ENCODE results near the gene CRTAP.
"Not testable (repeated sequence)": the region's sequence is repeated elsewhere in the genome, so short reads cannot be mapped to it uniquely, and the experiment has no call there.

The CRTAP gene

DNA sequence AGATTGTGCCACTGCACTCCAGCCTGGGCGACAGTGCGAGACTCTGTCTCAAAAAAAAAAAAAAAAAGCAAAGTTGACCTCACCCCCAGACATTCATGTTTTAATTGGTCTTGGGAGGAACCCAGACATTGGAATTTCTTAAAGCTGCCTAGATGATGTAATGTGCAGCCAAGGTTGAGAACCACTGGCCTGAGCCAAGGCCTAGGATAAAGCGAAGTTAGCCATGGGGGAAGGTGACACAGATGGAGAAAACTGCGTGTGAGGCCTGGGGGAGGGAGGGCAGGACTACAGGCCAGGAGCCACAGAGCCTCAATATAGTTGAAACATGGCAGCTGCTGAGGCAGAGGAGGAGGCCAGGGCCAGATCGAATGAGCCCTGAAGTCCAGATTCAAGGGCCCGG, 37.8 kb upstream of the CRTAP start:
- DNase-seq (ENCODE audit: low read depth): no peak
- TF ChIP-seq, protein P1, sequence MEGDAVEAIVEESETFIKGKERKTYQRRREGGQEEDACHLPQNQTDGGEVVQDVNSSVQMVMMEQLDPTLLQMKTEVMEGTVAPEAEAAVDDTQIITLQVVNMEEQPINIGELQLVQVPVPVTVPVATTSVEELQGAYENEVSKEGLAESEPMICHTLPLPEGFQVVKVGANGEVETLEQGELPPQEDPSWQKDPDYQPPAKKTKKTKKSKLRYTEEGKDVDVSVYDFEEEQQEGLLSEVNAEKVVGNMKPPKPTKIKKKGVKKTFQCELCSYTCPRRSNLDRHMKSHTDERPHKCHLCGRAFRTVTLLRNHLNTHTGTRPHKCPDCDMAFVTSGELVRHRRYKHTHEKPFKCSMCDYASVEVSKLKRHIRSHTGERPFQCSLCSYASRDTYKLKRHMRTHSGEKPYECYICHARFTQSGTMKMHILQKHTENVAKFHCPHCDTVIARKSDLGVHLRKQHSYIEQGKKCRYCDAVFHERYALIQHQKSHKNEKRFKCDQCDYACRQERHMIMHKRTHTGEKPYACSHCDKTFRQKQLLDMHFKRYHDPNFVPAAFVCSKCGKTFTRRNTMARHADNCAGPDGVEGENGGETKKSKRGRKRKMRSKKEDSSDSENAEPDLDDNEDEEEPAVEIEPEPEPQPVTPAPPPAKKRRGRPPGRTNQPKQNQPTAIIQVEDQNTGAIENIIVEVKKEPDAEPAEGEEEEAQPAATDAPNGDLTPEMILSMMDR (IDR thresholded peaks at IDR 0.05; ENCODE audit: insufficient read depth, low read depth, low read length, missing control alignments): no peak
- no peak overlapping the region for H3K4me3 ChIP-seq (ENCODE audit: low read length)

DNA sequence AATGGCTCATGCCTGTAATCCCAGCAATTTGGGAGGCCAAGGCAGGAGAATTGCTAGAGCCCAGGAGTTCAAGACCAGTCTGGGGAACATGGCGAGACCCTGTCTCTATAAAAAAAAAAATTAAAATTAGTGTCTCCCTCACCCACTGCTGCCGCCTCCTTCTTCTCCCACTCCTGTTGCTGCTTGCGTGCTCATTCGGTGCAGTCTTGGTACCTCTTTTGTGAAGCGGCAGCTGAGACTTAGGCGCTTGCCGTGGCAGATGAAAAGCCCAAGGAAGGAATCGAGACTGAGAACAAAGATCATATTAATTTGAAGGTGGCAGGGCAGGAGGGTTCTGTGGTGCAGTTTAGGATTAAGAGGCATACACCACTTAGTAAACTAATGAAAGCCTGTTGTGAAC, 36.9 kb upstream of the CRTAP start:
- H3K4me3 ChIP-seq (ENCODE audit: low read length): no peak overlapping the region
- TF ChIP-seq, protein P1 (IDR thresholded peaks at IDR 0.05; ENCODE audit: insufficient read depth, low read depth, low read length, missing control alignments): no peak
- DNase-seq (ENCODE audit: low read depth): no peak

DNA sequence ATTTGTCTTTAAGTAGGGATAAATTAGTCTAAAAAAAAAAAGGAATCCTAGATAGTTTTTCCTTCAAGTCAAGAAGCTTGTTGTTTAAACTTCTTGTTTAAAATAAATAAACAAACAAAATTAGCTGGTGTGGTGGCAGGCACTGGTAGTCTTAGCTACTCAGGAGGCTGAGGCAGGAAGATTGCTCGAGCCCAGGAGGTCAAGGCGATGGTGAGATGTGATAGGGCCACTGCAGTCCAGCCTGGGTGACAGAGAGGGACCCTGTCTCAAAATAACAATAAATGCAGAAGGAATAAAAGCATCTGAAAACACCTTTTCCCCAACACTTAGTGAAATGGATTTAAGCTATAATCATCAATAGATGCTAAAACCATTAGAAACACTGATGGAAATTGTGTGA, 35.8 kb upstream of the CRTAP start:
- no peak for DNase-seq (ENCODE audit: low read depth)
- no peak overlapping the region for H3K4me3 ChIP-seq (ENCODE audit: low read length)
- TF ChIP-seq, protein P1 (IDR thresholded peaks at IDR 0.05; ENCODE audit: insufficient read depth, low read depth, low read length, missing control alignments): no peak

DNA sequence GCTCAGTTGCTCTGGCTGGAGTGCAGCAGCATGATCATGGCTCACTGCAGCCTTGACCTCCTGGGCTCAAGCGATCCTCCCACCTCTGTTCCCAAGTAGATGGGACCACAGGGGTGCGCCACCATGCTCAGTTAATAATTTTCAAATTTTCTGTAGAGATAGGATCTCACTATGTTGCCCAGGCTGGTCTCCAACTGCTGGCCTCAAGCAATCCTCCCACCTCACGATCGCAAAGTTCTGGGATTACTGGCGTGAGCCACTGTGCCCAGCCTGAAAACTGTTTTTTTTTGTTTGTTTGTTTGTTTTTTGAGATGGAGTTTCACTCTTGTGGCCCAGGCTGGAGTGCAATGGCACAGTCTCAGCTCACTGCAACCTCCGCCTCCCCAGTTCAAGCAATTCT, 34.0 kb upstream of the CRTAP start:
- not testable (repeated sequence) for H3K4me3 ChIP-seq (ENCODE audit: low read length); DNase-seq (ENCODE audit: low read depth)

DNA sequence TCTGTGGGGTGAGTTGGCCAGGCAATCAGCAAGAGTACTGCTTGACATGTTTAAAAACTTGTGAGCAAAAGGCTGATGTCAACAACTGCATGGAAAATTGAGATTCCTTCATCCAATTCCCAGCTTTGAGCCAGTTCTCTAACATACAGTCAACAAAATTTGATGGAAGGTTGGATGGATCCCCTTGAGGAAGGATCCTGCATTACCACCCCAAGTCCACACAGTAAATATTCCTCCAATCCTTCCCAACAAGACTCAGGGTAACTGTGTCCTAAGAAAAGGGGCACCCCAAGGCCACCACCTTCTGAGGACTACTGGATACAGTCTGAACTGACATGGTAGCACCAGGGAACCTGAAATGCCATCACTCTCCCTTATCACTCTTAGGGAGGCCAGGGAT, 32.0 kb upstream of the CRTAP start:
- TF ChIP-seq, protein P1 (IDR thresholded peaks at IDR 0.05; ENCODE audit: insufficient read depth, low read depth, low read length, missing control alignments): no peak
- no peak overlapping the region for H3K4me3 ChIP-seq (ENCODE audit: low read length)
- DNase-seq (ENCODE audit: low read depth): no peak

DNA sequence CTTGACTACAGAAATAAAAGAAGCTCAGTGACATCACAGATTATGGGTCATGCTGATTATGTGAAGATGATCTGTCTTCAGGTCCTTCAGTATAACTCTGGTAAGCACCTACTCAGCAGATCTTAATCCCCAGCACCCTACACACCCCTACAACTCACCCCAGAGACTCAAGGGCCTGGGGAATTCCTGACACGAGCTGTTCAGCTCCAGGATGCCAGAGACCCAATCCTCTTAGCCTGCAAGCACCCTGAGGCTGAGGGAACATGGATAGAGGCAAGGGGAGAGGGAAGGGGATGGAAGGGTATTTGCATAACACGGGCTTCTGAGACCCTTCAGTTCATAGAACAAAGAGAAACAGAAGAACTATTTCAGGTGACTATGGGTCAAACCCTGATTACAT, 29.9 kb upstream of the CRTAP start:
- TF ChIP-seq, protein P1 (IDR thresholded peaks at IDR 0.05; ENCODE audit: insufficient read depth, low read depth, low read length, missing control alignments): no peak
- no peak overlapping the region for H3K4me3 ChIP-seq (ENCODE audit: low read length)
- DNase-seq (ENCODE audit: low read depth): peak; percentile 24

DNA sequence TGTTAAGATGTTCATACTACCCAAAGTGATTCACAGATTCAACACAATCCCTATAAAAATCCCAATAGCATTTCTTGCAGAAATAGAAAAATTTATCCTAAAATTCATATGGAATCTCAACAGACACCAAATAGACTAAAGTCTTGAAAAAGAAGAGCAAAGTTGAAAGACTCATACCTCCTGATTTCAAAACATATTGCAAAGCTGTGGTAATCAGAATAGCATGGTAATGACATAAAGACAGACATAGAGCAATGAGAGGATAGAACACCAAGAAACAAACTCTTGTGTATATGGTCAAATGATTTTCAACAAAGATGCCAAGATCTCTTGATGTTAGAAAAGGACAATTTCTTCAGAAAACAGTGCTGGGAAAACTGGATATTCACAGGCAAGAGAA, 25.1 kb upstream of the CRTAP start:
- TF ChIP-seq, protein P1 (IDR thresholded peaks at IDR 0.05; ENCODE audit: insufficient read depth, low read depth, low read length, missing control alignments): no peak
- no peak overlapping the region for H3K4me3 ChIP-seq (ENCODE audit: low read length)
- DNase-seq (ENCODE audit: low read depth): no peak

DNA sequence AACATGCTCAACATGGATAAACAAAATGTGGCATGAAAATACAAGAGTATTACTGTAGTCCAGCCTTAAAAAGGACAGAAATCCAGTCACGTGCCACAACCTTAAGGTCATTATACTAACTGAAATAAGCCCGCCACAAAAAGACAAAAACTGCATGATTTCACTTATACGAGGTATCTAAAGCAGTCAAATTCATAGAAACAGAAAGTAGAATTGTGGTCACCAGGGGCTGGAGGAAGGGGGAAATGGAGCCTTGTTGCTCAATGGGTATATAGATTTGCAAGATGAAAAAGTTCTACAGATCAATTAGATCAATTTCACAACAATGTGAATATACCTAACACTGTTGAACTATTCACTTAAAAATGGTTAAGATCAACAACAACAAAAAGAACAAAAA, 24.3 kb upstream of the CRTAP start:
- TF ChIP-seq, protein P1 (IDR thresholded peaks at IDR 0.05; ENCODE audit: insufficient read depth, low read depth, low read length, missing control alignments): no peak
- no peak overlapping the region for H3K4me3 ChIP-seq (ENCODE audit: low read length)
- DNase-seq (ENCODE audit: low read depth): no peak
